ENCODE measurements around the gene HOXA11.

GRCh38 chr7:27211764-27212204 lies 26.8 kb upstream of the HOXA11 start:
- TF ChIP-seq, protein P1, sequence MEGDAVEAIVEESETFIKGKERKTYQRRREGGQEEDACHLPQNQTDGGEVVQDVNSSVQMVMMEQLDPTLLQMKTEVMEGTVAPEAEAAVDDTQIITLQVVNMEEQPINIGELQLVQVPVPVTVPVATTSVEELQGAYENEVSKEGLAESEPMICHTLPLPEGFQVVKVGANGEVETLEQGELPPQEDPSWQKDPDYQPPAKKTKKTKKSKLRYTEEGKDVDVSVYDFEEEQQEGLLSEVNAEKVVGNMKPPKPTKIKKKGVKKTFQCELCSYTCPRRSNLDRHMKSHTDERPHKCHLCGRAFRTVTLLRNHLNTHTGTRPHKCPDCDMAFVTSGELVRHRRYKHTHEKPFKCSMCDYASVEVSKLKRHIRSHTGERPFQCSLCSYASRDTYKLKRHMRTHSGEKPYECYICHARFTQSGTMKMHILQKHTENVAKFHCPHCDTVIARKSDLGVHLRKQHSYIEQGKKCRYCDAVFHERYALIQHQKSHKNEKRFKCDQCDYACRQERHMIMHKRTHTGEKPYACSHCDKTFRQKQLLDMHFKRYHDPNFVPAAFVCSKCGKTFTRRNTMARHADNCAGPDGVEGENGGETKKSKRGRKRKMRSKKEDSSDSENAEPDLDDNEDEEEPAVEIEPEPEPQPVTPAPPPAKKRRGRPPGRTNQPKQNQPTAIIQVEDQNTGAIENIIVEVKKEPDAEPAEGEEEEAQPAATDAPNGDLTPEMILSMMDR (IDR thresholded peaks at IDR 0.05; ENCODE audit: poor library complexity, severe bottlenecking) = no peak
- TF ChIP-seq REST (IDR thresholded peaks at IDR 0.05; ENCODE audit: borderline replicate concordance) (no peak), SMC3 (conservative IDR thresholded peaks at IDR 0.05; ENCODE audit: poor library complexity) (no peak), EZH2 (IDR thresholded peaks at IDR 0.05; ENCODE audit: borderline replicate concordance, insufficient read depth, low read length, poor library complexity, severe bottlenecking) (no peak), POLR2AphosphoS5 (IDR thresholded peaks at IDR 0.05) (peak; percentile 77)
